Measurements from ENCODE around the gene AP2B1.

Gene AP2B1

GRCh38 chr17:35738519-35739133 is 151.5 kb downstream of the AP2B1 start:
- no peaks in the 10 kb centered on the region for H3K9me2 ChIP-seq (replicated peaks; ENCODE audit: control insufficient read depth, low read length)
- no peaks in the 10 kb centered on the region for H4K20me1 ChIP-seq (ENCODE audit: control insufficient read depth, insufficient read depth, low read depth, low read length)
- TF ChIP-seq EZH2phosphoT487 (IDR thresholded peaks at IDR 0.05; ENCODE audit: borderline replicate concordance, low read length) (no peak), CTCF (IDR thresholded peaks at IDR 0.05; ENCODE audit: low read depth, low read length, poor library complexity, severe bottlenecking) (no peak)
- no peaks in the 10 kb centered on the region for H3K9me3 ChIP-seq (ENCODE audit: control insufficient read depth, insufficient read depth, low read length)
- H3K79me2 ChIP-seq (ENCODE audit: control insufficient read depth, low read length): no peaks in the 10 kb centered on the region
- no peaks in the 10 kb centered on the region for H3K4me1 ChIP-seq (ENCODE audit: control insufficient read depth, low read length)
- no peak overlapping the region for H3K27ac ChIP-seq (ENCODE audit: low read depth, low read length)
- H3K4me3 ChIP-seq (ENCODE audit: low read length): no peak overlapping the region
- H3K36me3 ChIP-seq (ENCODE audit: control insufficient read depth, low read length): no peaks in the 10 kb centered on the region
- no peak overlapping the region for H3K4me2 ChIP-seq (ENCODE audit: low read length)
- no peaks in the 10 kb centered on the region for H3F3A ChIP-seq (ENCODE audit: control insufficient read depth, insufficient read depth)
- H3K27me3 ChIP-seq (ENCODE audit: control insufficient read depth, low read length): peaks cover 7% of the 10 kb centered on the region

GRCh38 chr17:35740216-35740615 is 153.1 kb downstream of the AP2B1 start:
- no peaks in the 10 kb centered on the region for H3K79me2 ChIP-seq (ENCODE audit: control insufficient read depth, low read length)
- H3K4me1 ChIP-seq (ENCODE audit: control insufficient read depth, low read length): no peaks in the 10 kb centered on the region
- no peaks in the 10 kb centered on the region for H3K9me2 ChIP-seq (replicated peaks; ENCODE audit: control insufficient read depth, low read length)
- H3K9me3 ChIP-seq (ENCODE audit: control insufficient read depth, insufficient read depth, low read length): no peaks in the 10 kb centered on the region
- no peaks in the 10 kb centered on the region for H3K36me3 ChIP-seq (ENCODE audit: control insufficient read depth, low read length)
- H3K4me2 ChIP-seq (ENCODE audit: low read length): no peak overlapping the region
- H3F3A ChIP-seq (ENCODE audit: control insufficient read depth, insufficient read depth): no peaks in the 10 kb centered on the region
- no peak for TF ChIP-seq EZH2phosphoT487 (IDR thresholded peaks at IDR 0.05; ENCODE audit: borderline replicate concordance, low read length)
- no peak for TF ChIP-seq CTCF (IDR thresholded peaks at IDR 0.05; ENCODE audit: low read depth, low read length, poor library complexity, severe bottlenecking)
- peaks cover 7% of the 10 kb centered on the region for H3K27me3 ChIP-seq (ENCODE audit: control insufficient read depth, low read length)
- no peak overlapping the region for H3K4me3 ChIP-seq (ENCODE audit: low read length)
- H3K27ac ChIP-seq (ENCODE audit: low read depth, low read length): no peak overlapping the region
- no peaks in the 10 kb centered on the region for H4K20me1 ChIP-seq (ENCODE audit: control insufficient read depth, insufficient read depth, low read depth, low read length)

GRCh38 chr17:35740997-35741931 is 154.1 kb downstream of the AP2B1 start:
- peaks cover 7% of the 10 kb centered on the region for H3K27me3 ChIP-seq (ENCODE audit: control insufficient read depth, low read length)
- H3K9me2 ChIP-seq (replicated peaks; ENCODE audit: control insufficient read depth, low read length): no peaks in the 10 kb centered on the region
- no peak overlapping the region for H3K4me3 ChIP-seq (ENCODE audit: low read length)
- no peak overlapping the region for H3K27ac ChIP-seq (ENCODE audit: low read depth, low read length)
- no peaks in the 10 kb centered on the region for H4K20me1 ChIP-seq (ENCODE audit: control insufficient read depth, insufficient read depth, low read depth, low read length)
- TF ChIP-seq EZH2phosphoT487 (IDR thresholded peaks at IDR 0.05; ENCODE audit: borderline replicate concordance, low read length): no peak
- no peak for TF ChIP-seq CTCF (IDR thresholded peaks at IDR 0.05; ENCODE audit: low read depth, low read length, poor library complexity, severe bottlenecking)
- no peaks in the 10 kb centered on the region for H3K36me3 ChIP-seq (ENCODE audit: control insufficient read depth, low read length)
- no peaks in the 10 kb centered on the region for H3K79me2 ChIP-seq (ENCODE audit: control insufficient read depth, low read length)
- no peaks in the 10 kb centered on the region for H3K9me3 ChIP-seq (ENCODE audit: control insufficient read depth, insufficient read depth, low read length)
- no peak overlapping the region for H3K4me2 ChIP-seq (ENCODE audit: low read length)
- no peaks in the 10 kb centered on the region for H3K4me1 ChIP-seq (ENCODE audit: control insufficient read depth, low read length)
- no peaks in the 10 kb centered on the region for H3F3A ChIP-seq (ENCODE audit: control insufficient read depth, insufficient read depth)

Measured in DOHH2 (cell line).